GM19193 (cell line): ENCODE data around the gene SSX2IP.

Experiments used
- POLR2A ChIP-seq: IDR thresholded peaks from 4 replicates; pipeline ENCODE4 v1.6.1; 2011; ENCODE audit not compliant: insufficient read depth, insufficient read length; ENCODE audit errors: extremely low read depth

The SSX2IP gene

GRCh38 chr1:84617349-84617748, 72.9 kb downstream of the SSX2IP start:
- TF ChIP-seq POLR2A, result no peak

DNA sequence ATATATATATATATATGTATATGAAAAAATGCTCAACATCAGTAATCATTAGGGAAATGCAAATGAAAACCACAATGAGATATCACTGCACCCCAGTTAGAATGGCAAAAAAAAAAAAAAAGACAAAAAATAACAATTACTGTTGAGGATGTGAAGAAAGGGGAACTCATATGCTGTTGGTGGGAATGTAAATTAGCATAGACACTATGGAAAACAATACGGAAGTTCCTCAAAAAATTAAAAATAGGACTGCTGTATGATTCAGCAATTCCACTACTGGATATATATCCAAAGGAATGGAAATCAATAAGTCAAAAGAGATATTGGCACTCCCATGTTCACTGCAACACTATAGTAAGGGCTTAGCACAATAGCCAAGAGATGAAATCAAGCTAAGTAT, 74.5 kb downstream of the SSX2IP start:
- TF ChIP-seq POLR2A, result no peak

DNA sequence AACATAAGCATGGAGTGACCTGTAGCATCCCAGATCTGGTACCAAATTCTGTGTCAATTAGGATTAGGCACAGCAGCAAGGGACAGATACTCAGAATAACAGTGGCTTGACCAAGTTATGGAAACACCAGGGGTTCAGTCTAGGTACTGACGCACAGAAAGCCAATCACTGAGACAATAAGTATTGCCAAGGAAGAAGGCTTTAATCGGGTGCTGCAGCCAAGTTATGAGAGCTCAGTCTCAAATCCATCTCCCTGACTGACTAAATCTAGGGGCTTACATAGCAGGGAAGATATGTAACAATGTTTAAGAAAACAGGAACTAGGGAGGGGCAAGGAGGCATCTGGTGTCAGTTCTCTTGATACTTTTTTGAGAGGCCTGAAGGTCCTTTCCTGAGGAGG, 76.4 kb downstream of the SSX2IP start:
- no peak for TF ChIP-seq POLR2A

- TF ChIP-seq POLR2A, result no peak
Measured at GRCh38 chr1:84613026-84613425, 77.2 kb downstream of the SSX2IP start.

DNA sequence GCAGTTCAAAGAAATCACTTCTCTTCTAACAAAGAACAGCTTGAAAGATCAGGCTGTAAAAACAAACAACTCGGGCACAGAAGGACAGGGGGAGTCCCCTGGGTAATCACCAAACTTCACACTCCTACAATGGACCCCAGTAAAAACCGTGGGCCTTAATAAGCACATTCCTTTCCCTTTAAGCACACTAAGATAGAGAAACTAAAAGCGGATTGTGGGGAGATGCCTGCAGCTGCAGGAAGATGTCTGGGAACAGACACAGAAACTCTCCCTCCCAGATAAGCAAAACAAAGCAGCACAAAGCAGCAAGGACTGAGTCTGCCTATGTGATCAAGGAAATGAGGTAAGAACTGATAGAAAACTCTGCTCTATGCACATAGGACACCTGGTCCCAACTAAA, 78.5 kb downstream of the SSX2IP start:
- TF ChIP-seq POLR2A, result no peak

GRCh38 chr1:84611091-84611490, 79.2 kb downstream of the SSX2IP start:
- no peak for TF ChIP-seq POLR2A

GRCh38 chr1:84606977-84607376, 83.3 kb downstream of the SSX2IP start:
- no peak for TF ChIP-seq POLR2A

DNA sequence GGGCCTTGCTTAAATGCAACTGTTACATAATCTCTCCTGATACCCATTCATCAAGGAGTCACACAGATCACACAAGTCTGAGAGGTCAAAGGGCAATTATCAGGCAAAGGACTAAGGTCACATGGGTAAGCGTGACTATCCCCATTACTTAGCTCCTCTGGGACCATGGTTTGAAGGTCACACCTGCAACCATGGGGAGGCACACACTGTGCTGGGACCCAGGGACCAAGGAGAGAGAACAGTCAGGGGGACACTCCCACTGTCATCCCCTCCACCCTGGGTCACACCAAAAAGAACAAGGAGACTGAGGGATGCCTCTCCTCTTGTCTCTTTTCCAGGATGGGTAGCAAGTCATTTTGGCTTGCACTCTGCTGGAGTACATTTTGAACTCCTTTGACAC, 85.1 kb downstream of the SSX2IP start:
- TF ChIP-seq POLR2A, result no peak

- TF ChIP-seq POLR2A, result no peak
Measured at GRCh38 chr1:84603941-84604830, 86.1 kb downstream of the SSX2IP start.

GRCh38 chr1:84603223-84603622, 87.0 kb downstream of the SSX2IP start:
- TF ChIP-seq POLR2A, result no peak

DNA sequence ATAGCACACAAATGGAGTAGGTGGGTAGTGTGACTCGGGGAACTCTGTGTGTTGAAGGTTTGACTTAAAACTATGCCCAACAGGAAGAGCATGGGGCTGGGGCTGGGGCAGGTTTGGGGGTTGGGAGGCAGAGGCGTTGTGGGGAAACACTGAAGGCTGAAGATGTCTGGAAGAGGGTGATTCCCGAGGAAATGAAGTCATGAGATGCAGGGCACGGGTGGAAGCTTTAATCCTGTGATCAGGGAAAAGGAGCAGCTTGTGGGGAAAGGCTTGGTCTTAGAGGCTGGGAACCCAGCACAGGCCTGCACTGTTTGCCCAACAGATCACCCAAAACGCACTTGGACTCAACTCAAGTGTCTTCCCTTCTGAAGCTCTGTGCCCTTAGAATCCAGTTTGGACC, 89.5 kb downstream of the SSX2IP start:
- no peak for TF ChIP-seq POLR2A

DNA sequence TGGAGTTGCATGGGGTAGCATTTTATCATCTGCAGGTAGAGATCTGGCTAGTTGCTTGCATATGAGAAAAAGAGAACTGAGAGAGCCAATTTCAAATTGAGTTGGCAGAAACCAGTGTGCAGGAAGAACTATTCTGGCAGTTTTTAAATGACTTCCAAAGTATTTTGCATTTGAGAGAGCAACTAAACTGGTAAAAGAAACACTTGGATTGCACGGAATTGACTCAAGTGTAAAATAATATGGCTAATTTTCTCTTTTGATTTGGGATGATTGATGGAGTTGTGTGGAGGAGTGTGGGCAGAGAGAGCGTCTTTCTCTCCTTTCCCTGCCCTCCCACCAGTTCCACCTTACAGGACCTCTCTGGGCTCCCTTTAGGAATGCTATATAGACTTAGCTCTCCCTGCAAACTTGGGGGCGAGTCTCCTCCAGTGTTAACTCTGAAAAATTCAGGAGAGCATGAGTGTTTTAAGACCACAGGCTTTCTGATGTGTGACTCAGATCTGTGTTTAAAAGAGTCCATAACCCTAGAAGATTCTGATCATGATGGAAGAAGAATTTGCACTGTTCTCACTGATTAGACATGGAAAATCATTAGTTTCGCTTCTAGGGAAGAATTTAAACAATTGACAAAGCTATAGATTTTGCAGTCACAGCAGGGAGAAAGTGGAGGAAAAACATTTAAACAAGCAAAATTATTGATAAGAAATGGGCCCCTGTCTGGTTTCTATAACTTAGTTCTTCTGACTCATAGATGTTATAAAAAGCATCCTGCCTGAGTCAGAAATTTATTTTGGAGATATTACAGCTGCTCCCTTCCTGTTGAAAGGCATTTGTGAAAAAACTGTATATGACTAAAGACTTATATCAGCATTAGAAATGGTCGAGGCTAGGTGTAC, 91.2 kb downstream of the SSX2IP start:
- TF ChIP-seq POLR2A, result no peak

DNA sequence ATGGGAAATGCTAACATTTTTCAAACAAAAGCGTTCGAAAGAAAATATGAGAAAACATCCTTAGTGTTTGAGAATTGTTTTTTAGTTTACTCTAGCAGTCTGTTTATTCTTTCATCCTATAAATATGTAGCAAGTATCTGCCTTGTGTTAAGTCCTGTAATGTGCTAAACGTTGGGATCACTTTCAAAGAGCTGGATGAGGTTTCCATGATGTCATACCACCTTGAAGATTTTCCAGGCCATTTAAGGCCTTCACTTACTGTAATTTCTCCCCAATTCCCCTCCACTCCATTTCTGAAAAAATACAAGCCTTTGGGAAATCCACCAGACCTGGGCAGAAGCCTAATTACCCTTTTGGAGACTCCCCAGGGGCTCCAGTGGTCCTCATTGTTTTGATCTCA, 91.8 kb downstream of the SSX2IP start:
- TF ChIP-seq POLR2A, result no peak

DNA sequence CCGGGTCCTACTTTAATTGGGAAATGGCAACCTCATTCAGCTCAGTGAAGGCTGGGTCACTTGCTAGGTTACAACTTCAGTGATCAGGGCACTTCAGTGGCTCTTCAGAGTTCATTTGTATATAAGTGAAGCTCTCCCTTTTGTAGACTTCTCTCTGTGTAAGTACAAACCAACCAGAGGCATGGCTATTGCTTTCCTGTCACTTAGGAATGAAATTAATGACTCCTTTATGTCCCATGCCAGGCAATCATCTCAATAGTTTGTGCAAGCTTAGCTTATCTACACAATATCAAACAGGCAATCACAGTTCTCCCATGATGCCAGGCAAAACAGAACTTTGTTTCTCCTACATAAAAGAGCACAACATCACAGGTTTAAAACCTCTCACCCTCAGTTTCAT, 93.2 kb downstream of the SSX2IP start:
- no peak for TF ChIP-seq POLR2A
